Ecto neural progenitor cell (in vitro differentiated cells): Measurements from ENCODE around the gene NEGR1.
"Not testable (repeated sequence)": the region's sequence is repeated elsewhere in the genome, so short reads cannot be mapped to it uniquely, and the experiment has no call there.

ENCODE experiments used
- DNase-seq: peaks from one replicate; pipeline ENCODE4 v3.0.0-alpha.2; 2018; ENCODE audit warnings: low spot score

The NEGR1 gene

GRCh38 chr1:71940261-71940660 is 342.1 kb downstream of the NEGR1 start:
- DNase-seq = no peak

- no peak for DNase-seq
These were observed 351.8 kb downstream of the NEGR1 start for GRCh38 chr1:71930511-71930910.

GRCh38 chr1:71921935-71922559 is 360.3 kb downstream of the NEGR1 start:
- no peak for DNase-seq

GRCh38 chr1:71921204-71921603 is 361.1 kb downstream of the NEGR1 start:
- no peak for DNase-seq

- DNase-seq = no peak
These were observed 361.8 kb downstream of the NEGR1 start for GRCh38 chr1:71920556-71920955.

GRCh38 chr1:71919811-71920509 is 362.4 kb downstream of the NEGR1 start:
- no peak for DNase-seq

GRCh38 chr1:71918630-71919029 is 363.7 kb downstream of the NEGR1 start:
- DNase-seq = no peak

- no peak for DNase-seq
These were observed 365.4 kb downstream of the NEGR1 start for GRCh38 chr1:71916894-71917293.

GRCh38 chr1:71914626-71915025 is 367.7 kb downstream of the NEGR1 start:
- no peak for DNase-seq

GRCh38 chr1:71908871-71909390 is 373.4 kb downstream of the NEGR1 start:
- no peak for DNase-seq

GRCh38 chr1:71908303-71908702 is 374.0 kb downstream of the NEGR1 start:
- no peak for DNase-seq

- no peak for DNase-seq
These were observed 382.5 kb downstream of the NEGR1 start for GRCh38 chr1:71899881-71900280.

- not testable (repeated sequence) for DNase-seq
These were observed 394.2 kb downstream of the NEGR1 start for GRCh38 chr1:71888166-71888565.

- no peak for DNase-seq
These were observed 397.2 kb downstream of the NEGR1 start for GRCh38 chr1:71885171-71885570.

- no peak for DNase-seq
These were observed 399.7 kb downstream of the NEGR1 start for GRCh38 chr1:71882637-71883036.

GRCh38 chr1:71882226-71882625 is 400.1 kb downstream of the NEGR1 start:
- no peak for DNase-seq

- DNase-seq = no peak
These were observed 400.7 kb downstream of the NEGR1 start for GRCh38 chr1:71881611-71882010.

- no peak for DNase-seq
These were observed 413.0 kb downstream of the NEGR1 start for GRCh38 chr1:71869326-71869725.

- no peak for DNase-seq
These were observed 419.6 kb downstream of the NEGR1 start for GRCh38 chr1:71862756-71863155.

- no peak for DNase-seq
These were observed 421.3 kb downstream of the NEGR1 start for GRCh38 chr1:71861022-71861421.

GRCh38 chr1:71859806-71860205 is 422.5 kb downstream of the NEGR1 start:
- no peak for DNase-seq

GRCh38 chr1:71857862-71858261 is 424.5 kb downstream of the NEGR1 start:
- DNase-seq = no peak

- DNase-seq = no peak
These were observed 429.0 kb downstream of the NEGR1 start for GRCh38 chr1:71853360-71853759.

GRCh38 chr1:71850936-71851335 is 431.4 kb downstream of the NEGR1 start:
- no peak for DNase-seq
